Endothelial cell of umbilical vein (primary cell): ENCODE results near the gene TNFRSF8. TPM values are rescaled to one million over a fixed set of nuclear protein-coding genes. Genes with fewer than 3 reads are reported as not detected.

Experiments used
- BruUV-seq: library from RNA; stranded (reverse); fragments of 400-500 nt; replicated peaks from 2 replicates; lab custom pipeline; 2021; lab: Mats Ljungman, UMichigan
- CTCF ChIA-PET: fragments of 300-600, 350-600 bp; sonication (Branson Sonifier 250); formaldehyde crosslinking; loops from one replicate; lab custom pipeline; 2021; ENCODE audit warnings: antibody characterized with exemption, inconsistent platforms; lab: Charles Lee
- POLR2A ChIA-PET: fragments of 300-600, 350-600 bp; sonication (Branson Sonifier 250); formaldehyde crosslinking; loops from one replicate; lab custom pipeline; 2021; ENCODE audit warnings: antibody characterized with exemption, inconsistent platforms; lab: Charles Lee
- DNase-seq: peaks from one replicate; pipeline ENCODE4 v3.0.0-alpha.2; 2011; ENCODE audit warnings: low read depth, low spot score
- FAIRE-seq: peaks from 2 replicates; lab custom pipeline; 2011; peaks lifted over from hg19 to GRCh38; lab: Jason Lieb, UNC
- H2AFZ ChIP-seq: 2 replicates; pipeline ENCODE4 v1.6.0; 2012; ENCODE audit warnings: low read depth, low read length, control low read depth, inconsistent platforms
- H3K27ac ChIP-seq: 2 replicates; pipeline ENCODE4 v1.5.1; 2011; ENCODE audit warnings: low read depth, mild to moderate bottlenecking, control low read depth, low read length, moderate library complexity; ENCODE audit not compliant: insufficient read depth
- H3K27me3 ChIP-seq, 2 experiments: 2 replicates each; pipeline versions ENCODE4 v1.6.0 to v1.6.1; 2011; ENCODE audit warnings: low read length in 2 of 2, mixed read lengths in 1 of 2; ENCODE audit not compliant: control insufficient read depth in 2 of 2, insufficient read depth in 2 of 2
- H3K36me3 ChIP-seq, 2 experiments: 2 replicates in 1 of 2; 3 replicates in 1 of 2; pipeline ENCODE4 v1.5.1; 2011; ENCODE audit warnings: low read length in 2 of 2, mild to moderate bottlenecking in 1 of 2, moderate library complexity in 1 of 2; ENCODE audit not compliant: control insufficient read depth in 2 of 2, insufficient read depth in 2 of 2; ENCODE audit errors: extremely low read depth in 1 of 2
- H3K4me1 ChIP-seq: 3 replicates; pipeline ENCODE4 v1.5.1; 2011; ENCODE audit warnings: mild to moderate bottlenecking, low read length; ENCODE audit not compliant: control insufficient read depth, insufficient read depth; ENCODE audit errors: extremely low read depth
- H3K4me2 ChIP-seq: 2 replicates; pipeline ENCODE4 v1.6.1; 2011; ENCODE audit warnings: low read length, control low read depth, mixed read lengths; ENCODE audit not compliant: insufficient read depth
- H3K4me3 ChIP-seq, 3 experiments: fragments of 200-600 bp in 1 of 3; sonication (generic), shearing (Covaris generic) in 1 of 3; replicated peaks in 1 of 3; 2 replicates each; pipeline ENCODE4 v1.5.1; 2011 to 2016; ENCODE audit warnings: control low read depth in 3 of 3, low read length in 3 of 3, mild to moderate bottlenecking in 2 of 3, inconsistent platforms in 1 of 3, low read depth in 1 of 3, moderate library complexity in 1 of 3; ENCODE audit not compliant: insufficient read depth in 1 of 3
- H3K79me2 ChIP-seq: 2 replicates; pipeline ENCODE4 v1.6.0; 2012; ENCODE audit warnings: low read length, inconsistent platforms; ENCODE audit not compliant: control insufficient read depth, insufficient read depth
- H3K9ac ChIP-seq: replicated peaks from 2 replicates; pipeline ENCODE3; 2011; ENCODE audit warnings: low read length, control low read depth; ENCODE audit not compliant: insufficient read depth; ENCODE audit errors: extremely low read depth
- H3K9me1 ChIP-seq: replicated peaks from 3 replicates; pipeline ENCODE4 v1.6.0; 2011; ENCODE audit warnings: mild to moderate bottlenecking, low read length; ENCODE audit not compliant: control insufficient read depth, insufficient read depth; ENCODE audit errors: extremely low read depth
- H3K9me3 ChIP-seq: replicated peaks from 2 replicates; pipeline ENCODE4 v1.5.1; 2012; ENCODE audit warnings: low read length, inconsistent platforms; ENCODE audit not compliant: control insufficient read depth, insufficient read depth
- H4K20me1 ChIP-seq: replicated peaks from 2 replicates; pipeline ENCODE3; 2011; ENCODE audit warnings: mild to moderate bottlenecking, low read length; ENCODE audit not compliant: control insufficient read depth, insufficient read depth; ENCODE audit errors: extremely low read depth
- CTCF ChIP-seq, 2 donors: IDR thresholded peaks; 1 replicate in 1 of 2; 2 replicates in 1 of 2; pipeline ENCODE4 v1.5.1; 2011; ENCODE audit warnings: low read length in 2 of 2, mild to moderate bottlenecking in 2 of 2, moderate library complexity in 2 of 2, control low read depth in 1 of 2, inconsistent platforms in 1 of 2, low read depth in 1 of 2; ENCODE audit not compliant: insufficient read depth in 1 of 2; ENCODE audit errors: extremely low read depth in 1 of 2
- EZH2 ChIP-seq: IDR thresholded peaks from 2 replicates; pipeline ENCODE4 v1.6.1; 2012; ENCODE audit warnings: borderline replicate concordance, low read depth, mild to moderate bottlenecking, moderate library complexity, low read length, inconsistent platforms; ENCODE audit not compliant: severe bottlenecking
- GATA2 ChIP-seq: IDR thresholded peaks from 2 replicates; pipeline ENCODE4 v1.7.0; 2011; ENCODE audit warnings: low read depth, mild to moderate bottlenecking, moderate library complexity, mixed read lengths, low read length; ENCODE audit not compliant: insufficient read length, insufficient read depth
- MAX ChIP-seq: IDR thresholded peaks from 2 replicates; pipeline ENCODE4 v1.6.1; 2011; ENCODE audit not compliant: insufficient read depth, insufficient read length
- MYC ChIP-seq: IDR thresholded peaks from one replicate; pipeline ENCODE4 v1.6.1; 2011; ENCODE audit warnings: mild to moderate bottlenecking, low read depth, low read length
- POLR2A ChIP-seq: IDR thresholded peaks from 2 replicates; pipeline ENCODE4 v1.6.1; 2012; ENCODE audit warnings: low read depth, mild to moderate bottlenecking, control low read depth, low read length
- dilution Hi-C: fragments of 300-500 bp; cut with MboI; formaldehyde crosslinking; loops from one replicate; pipeline ENCODE4 v1.15.0; 2019; ENCODE audit warnings: low sequenced_read_pairs; ENCODE audit not compliant: extremely low pct_ligation_motif_present
- intact Hi-C: fragments of 100-400 bp; cut with micrococcal nuclease; formaldehyde crosslinking; loops from one replicate; pipeline ENCODE4 v1.10.0; 2022
- polyA plus RNA-seq, 4 experiments: library from polyadenylated mRNA; depleted of rRNA in 3 of 4; stranded (reverse) in 3 of 4; unstranded in 1 of 4; fragments of >200 nt; gene quantifications; 2 replicates each; pipeline versions ENCODE4 v1.2.1 to v1.2.3, GENCODE V29; 2011 to 2012; ENCODE audit warnings: missing spikeins in 1 of 4
- total RNA-seq: library from RNA; stranded (reverse); gene quantifications from 2 replicates; pipeline ENCODE4 v1.2.3, GENCODE V29; 2021

The TNFRSF8 gene
- total and polyA plus RNA-seq, 2 donors (not counting 3 experiments of a cell fraction or from before 2014, with no cell fraction given), result 0.47 TPM; not detected in 1

- CTCF ChIA-PET, result interaction anchor here (1.8 to 3.9 kb wide), 2 partner anchors 9 to 26 kb away, joined by 12 to 20 read pairs; no protein-coding TSS in a partner anchor
- no peaks in the 10 kb centered on the region for H3K27me3 ChIP-seq
These were observed 88.4 kb downstream of the TNFRSF8 start for GRCh38 chr1:12151465-12151864.

More at GRCh38 chr1:12151465-12151864, 88.4 kb downstream of the TNFRSF8 start:
- DNase-seq, result no peak
- TF ChIP-seq MYC (no peak), CTCF (IDR thresholded peaks at IDR 0.05; ENCODE audit: extremely low read depth in 1 of 2, insufficient read depth in 1 of 2, low read depth in 1 of 2, low read length in 2 of 2) (no peak), POLR2A (no peak), EZH2 (no peak), GATA2 (no peak), MAX (no peak)
- Histone ChIP-seq H4K20me1 (no peaks in the 10 kb centered on the region), H3K9me1 (no peaks in the 10 kb centered on the region), H3K4me1 (peaks cover 27% of the 10 kb centered on the region), H3K79me2 (no peaks in the 10 kb centered on the region), H3K36me3 (no peaks in the 10 kb centered on the region), H3K9me3 (no peaks in the 10 kb centered on the region), H2AFZ (no peak overlapping the region), H3K4me2 (no peak overlapping the region), H3K9ac (no peak overlapping the region), H3K4me3 (no peak overlapping the region), H3K27ac (no peak overlapping the region)
- POLR2A ChIA-PET, result no interaction called here
- intact Hi-C loops (no loop called here), dilution Hi-C loops (no loop called here)
- no TSS peak for BruUV-seq
- FAIRE-seq, result no peak
